IPS-15b (cell line): ENCODE measurements around the gene BEND7.
A peak's percentile ranks its signal among the peaks of the same experiment; 100 is the strongest.
"Not testable (repeated sequence)": the region's sequence is repeated elsewhere in the genome, so short reads cannot be mapped to it uniquely, and the experiment has no call there.

ENCODE experiments used
- H3K27me3 ChIP-seq: one replicate; pipeline ENCODE4 v1.6.1; 2013; ENCODE audit warnings: low read length; ENCODE audit not compliant: control insufficient read depth, insufficient read depth
- H3K36me3 ChIP-seq: one replicate; pipeline ENCODE4 v1.6.1; 2013; ENCODE audit warnings: low read length; ENCODE audit not compliant: control insufficient read depth, insufficient read depth
- H3K4me1 ChIP-seq: one replicate; pipeline ENCODE4 v1.6.1; 2013; ENCODE audit warnings: mild to moderate bottlenecking, low read length; ENCODE audit not compliant: control insufficient read depth, insufficient read depth
- H3K4me3 ChIP-seq: one replicate; pipeline ENCODE4 v1.5.1; 2013; ENCODE audit warnings: low read depth, low read length
- H3K9ac ChIP-seq: one replicate; pipeline ENCODE4 v1.6.1; 2013; ENCODE audit warnings: low read depth, mild to moderate bottlenecking, low read length
- H3K9me3 ChIP-seq: one replicate; pipeline ENCODE4 v1.6.1; 2013; ENCODE audit warnings: mild to moderate bottlenecking, low read length; ENCODE audit not compliant: control insufficient read depth, insufficient read depth

Gene BEND7

DNA sequence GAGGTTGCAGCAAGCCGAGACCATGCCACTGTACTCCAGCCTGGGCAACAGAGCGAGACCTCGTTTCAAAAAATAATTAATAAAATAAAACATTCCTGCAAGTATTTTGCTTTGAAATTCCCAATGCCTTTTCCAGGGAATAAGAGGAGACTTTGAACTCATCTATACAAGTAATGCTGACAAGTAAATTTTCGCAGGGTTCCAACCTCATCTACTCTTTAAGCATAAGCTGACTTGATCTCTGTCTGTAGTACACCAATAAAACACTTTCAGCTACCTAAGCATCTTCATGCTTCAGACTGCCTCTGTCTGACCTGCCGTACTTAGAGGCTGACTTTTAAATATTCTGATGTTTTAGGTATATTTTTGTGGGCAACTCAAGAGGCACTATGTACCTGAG, 13.7 kb upstream of the BEND7 start:
- no peaks in the 10 kb centered on the region for H3K9me3 ChIP-seq
- no peaks in the 10 kb centered on the region for H3K36me3 ChIP-seq
- H3K4me1 ChIP-seq, result no peaks in the 10 kb centered on the region
- H3K4me3 ChIP-seq, result no peak overlapping the region
- no peaks in the 10 kb centered on the region for H3K27me3 ChIP-seq
- no peak overlapping the region for H3K9ac ChIP-seq

DNA sequence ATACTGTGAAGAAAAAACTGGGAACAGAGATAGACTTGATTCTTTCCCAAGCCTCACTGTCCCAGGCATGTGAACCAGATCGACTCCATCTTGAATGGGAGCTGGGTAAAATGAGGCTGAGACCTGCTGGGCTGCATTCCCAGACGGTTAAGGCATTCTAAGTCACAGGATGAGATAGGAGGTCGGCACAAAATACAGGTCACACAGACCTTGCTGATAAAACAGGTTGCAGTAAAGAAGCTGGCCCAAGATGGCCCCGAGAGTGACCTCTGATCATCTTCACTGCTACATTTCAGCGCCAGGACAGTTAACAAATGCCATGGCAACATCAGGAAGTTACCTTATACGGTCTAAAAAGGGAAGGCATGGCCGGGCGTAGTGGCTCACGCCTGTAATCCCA, 9.2 kb upstream of the BEND7 start:
- not testable (repeated sequence) for H3K36me3 ChIP-seq, H3K9ac ChIP-seq, H3K9me3 ChIP-seq, H3K4me1 ChIP-seq, H3K27me3 ChIP-seq, H3K4me3 ChIP-seq

GRCh38 chr10:13536674-13537366, 8.0 kb upstream of the BEND7 start:
- no peaks in the 10 kb centered on the region for H3K9me3 ChIP-seq
- peaks cover 3% of the 10 kb centered on the region for H3K27me3 ChIP-seq
- H3K36me3 ChIP-seq, result no peaks in the 10 kb centered on the region
- H3K4me3 ChIP-seq, result no peak overlapping the region
- H3K4me1 ChIP-seq, result peaks cover 2% of the 10 kb centered on the region
- H3K9ac ChIP-seq, result no peak overlapping the region

- H3K9ac ChIP-seq, result no peak overlapping the region
- H3K36me3 ChIP-seq, result no peaks in the 10 kb centered on the region
- no peaks in the 10 kb centered on the region for H3K9me3 ChIP-seq
- H3K27me3 ChIP-seq, result peaks cover 13% of the 10 kb centered on the region
- H3K4me1 ChIP-seq, result peaks cover 2% of the 10 kb centered on the region
- no peak overlapping the region for H3K4me3 ChIP-seq
Observed at GRCh38 chr10:13535346-13535745, 6.5 kb upstream of the BEND7 start.

DNA sequence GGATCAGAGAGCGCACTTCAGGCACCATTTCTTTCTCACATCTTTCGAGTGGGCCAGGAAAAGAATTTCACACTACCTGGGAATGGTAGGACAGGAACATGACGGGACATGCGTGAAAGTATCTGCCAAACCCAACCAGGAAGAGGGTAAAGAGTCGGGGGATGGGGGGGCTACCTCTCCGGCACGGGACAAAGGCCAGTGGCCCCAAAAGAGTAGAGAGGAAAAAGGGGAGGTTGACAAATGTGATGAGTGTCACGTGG, 830 bp upstream of the BEND7 start:
- no peak overlapping the region for H3K9ac ChIP-seq
- peaks cover 54% of the 10 kb centered on the region for H3K27me3 ChIP-seq
- peak overlapping the region; percentile 45 for H3K4me3 ChIP-seq
- peaks cover 12% of the 10 kb centered on the region for H3K4me1 ChIP-seq
- H3K36me3 ChIP-seq, result no peaks in the 10 kb centered on the region
- H3K9me3 ChIP-seq, result no peaks in the 10 kb centered on the region

- no peaks in the 10 kb centered on the region for H3K36me3 ChIP-seq
- H3K9ac ChIP-seq, result no peak overlapping the region
- peaks cover 12% of the 10 kb centered on the region for H3K4me1 ChIP-seq
- peaks cover 54% of the 10 kb centered on the region for H3K27me3 ChIP-seq
- no peaks in the 10 kb centered on the region for H3K9me3 ChIP-seq
- peak overlapping the region; percentile 35 for H3K4me3 ChIP-seq
Observed at GRCh38 chr10:13528123-13528874, 515 bp downstream of the BEND7 start.

DNA sequence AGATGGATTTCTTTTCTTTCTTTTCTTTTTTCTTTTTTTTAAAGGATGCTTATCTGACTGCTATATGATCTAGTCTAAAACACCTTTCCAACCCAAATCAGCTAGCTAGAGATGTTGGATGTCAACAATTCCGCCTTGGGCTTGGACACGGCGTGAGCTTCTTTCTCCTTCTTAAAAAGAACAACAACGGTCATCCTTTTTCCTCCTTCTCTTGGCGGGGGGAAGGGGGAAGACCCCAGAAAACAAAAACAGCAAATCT, 1.0 kb downstream of the BEND7 start:
- peaks cover 12% of the 10 kb centered on the region for H3K4me1 ChIP-seq
- peaks cover 54% of the 10 kb centered on the region for H3K27me3 ChIP-seq
- H3K9ac ChIP-seq, result no peak overlapping the region
- H3K9me3 ChIP-seq, result no peaks in the 10 kb centered on the region
- H3K4me3 ChIP-seq, result peak overlapping the region; percentile 35
- H3K36me3 ChIP-seq, result no peaks in the 10 kb centered on the region

DNA sequence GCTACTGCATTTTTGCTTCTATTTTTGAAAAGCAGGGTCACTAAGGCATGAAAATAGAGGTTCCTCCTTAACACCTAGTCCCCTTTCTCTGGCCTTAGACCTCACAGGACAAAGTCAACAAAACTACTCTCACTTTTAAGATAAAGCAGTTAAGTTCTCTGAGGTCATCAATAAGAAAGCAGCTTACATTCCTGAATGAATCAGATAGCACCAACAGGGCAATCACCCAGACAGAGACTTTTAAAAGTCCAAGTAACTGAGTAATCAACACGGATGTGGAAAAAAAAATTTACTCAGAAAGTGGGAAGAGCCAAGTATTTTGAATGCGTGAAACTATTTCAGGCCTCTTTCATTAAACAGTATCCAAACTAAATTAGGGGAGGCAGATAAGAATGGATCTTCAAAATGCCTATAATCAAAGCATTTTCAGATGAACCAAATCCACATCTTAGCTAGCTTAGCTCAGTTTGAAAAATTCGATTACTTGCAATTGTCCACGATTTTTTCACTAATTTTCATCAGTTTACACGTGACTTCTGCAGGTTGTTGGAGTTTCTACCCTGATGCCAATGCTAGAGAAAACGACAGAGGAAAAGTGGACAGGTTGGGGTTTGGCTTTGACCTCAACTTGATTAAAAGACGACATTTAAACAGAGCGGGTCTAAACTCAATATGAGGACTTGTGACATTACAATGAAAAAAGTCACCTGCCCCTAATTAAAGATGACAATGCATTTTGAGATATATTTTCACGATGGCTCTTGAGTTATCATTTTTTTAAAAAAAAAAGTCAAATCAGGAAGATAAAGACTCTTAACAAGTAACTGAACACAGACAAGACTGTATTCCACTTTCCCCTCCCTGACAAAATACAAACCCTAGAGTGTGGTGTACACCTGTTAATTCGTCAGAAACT, 1.6 kb downstream of the BEND7 start:
- no peaks in the 10 kb centered on the region for H3K9me3 ChIP-seq
- peaks cover 12% of the 10 kb centered on the region for H3K4me1 ChIP-seq
- no peak overlapping the region for H3K9ac ChIP-seq
- H3K27me3 ChIP-seq, result peaks cover 54% of the 10 kb centered on the region
- H3K36me3 ChIP-seq, result no peaks in the 10 kb centered on the region
- peak overlapping the region; percentile 35 for H3K4me3 ChIP-seq

DNA sequence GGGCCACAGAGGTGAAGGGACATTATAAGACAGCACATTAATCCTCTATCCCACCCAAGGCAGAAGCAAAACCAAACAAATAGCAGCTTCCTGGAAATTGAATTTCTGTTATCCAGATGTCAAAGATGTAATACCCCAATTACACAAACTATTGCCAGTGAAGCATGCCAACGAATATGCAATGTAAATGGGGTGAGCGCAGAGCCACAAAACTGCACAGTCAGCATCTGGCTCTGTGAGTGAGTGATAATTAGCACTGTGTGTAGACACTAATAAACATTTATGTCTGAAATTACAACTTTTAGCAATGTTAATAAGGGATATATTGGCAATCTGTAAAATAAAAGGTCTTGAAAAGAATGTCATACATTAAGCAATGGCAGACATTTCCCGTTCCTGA, 3.2 kb downstream of the BEND7 start:
- no peaks in the 10 kb centered on the region for H3K36me3 ChIP-seq
- H3K27me3 ChIP-seq, result peaks cover 44% of the 10 kb centered on the region
- H3K4me1 ChIP-seq, result peaks cover 12% of the 10 kb centered on the region
- H3K9ac ChIP-seq, result no peak overlapping the region
- H3K9me3 ChIP-seq, result no peaks in the 10 kb centered on the region
- no peak overlapping the region for H3K4me3 ChIP-seq

- Histone ChIP-seq H3K36me3 (no peaks in the 10 kb centered on the region), H3K4me3 (no peak overlapping the region), H3K9me3 (no peaks in the 10 kb centered on the region), H3K9ac (no peak overlapping the region), H3K27me3 (peaks cover 12% of the 10 kb centered on the region), H3K4me1 (peaks cover 3% of the 10 kb centered on the region)
Observed at GRCh38 chr10:13521026-13521425, 7.8 kb downstream of the BEND7 start.

- Histone ChIP-seq H3K9ac (no peak overlapping the region), H3K9me3 (no peaks in the 10 kb centered on the region), H3K4me3 (no peak overlapping the region), H3K4me1 (peaks cover 3% of the 10 kb centered on the region), H3K27me3 (peaks cover 4% of the 10 kb centered on the region), H3K36me3 (no peaks in the 10 kb centered on the region)
Observed at GRCh38 chr10:13520194-13520593, 8.6 kb downstream of the BEND7 start.
